CD4-positive, alpha-beta T cell (primary cell): ENCODE measurements around the gene PADI1. TPM values are rescaled to one million over a fixed set of nuclear protein-coding genes. Genes with fewer than 3 reads are reported as not detected.

ENCODE experiments used
- ATAC-seq: fragments of 200-7000 bp; cut with Tn5 transposase; one replicate; pipeline ENCODE4 v1.10.0; 2022; ENCODE audit warnings: mild to moderate bottlenecking; ENCODE audit not compliant: poor library complexity
- CTCF ChIA-PET: fragments of 350-600 bp; sonication (Branson Sonifier 250); formaldehyde crosslinking; loops from one replicate; lab custom pipeline; 2021; ENCODE audit warnings: antibody characterized with exemption, inconsistent platforms; lab: Charles Lee
- POLR2A ChIA-PET: fragments of 350-600 bp; sonication (Branson Sonifier 250); formaldehyde crosslinking; loops from one replicate; lab custom pipeline; 2021; ENCODE audit warnings: antibody characterized with exemption, inconsistent platforms; lab: Charles Lee
- DNase-seq, 14 experiments: peaks; one replicate each; pipeline ENCODE4 v3.0.0-alpha.2; 2013 to 2020; ENCODE audit warnings: mixed read lengths in 2 of 14
- H3K27ac ChIP-seq, 2 donors: one replicate each; pipeline versions ENCODE4 v1.5.1 to v1.7.0; 2013; ENCODE audit warnings: low read length in 2 of 2, low read depth in 1 of 2, mild to moderate bottlenecking in 1 of 2
- H3K27me3 ChIP-seq, 2 experiments: 1 replicate in 1 of 2; 2 replicates in 1 of 2; pipeline versions ENCODE4 v1.6.1 to v1.7.0; 2013; ENCODE audit warnings: low read length in 2 of 2, control low read depth in 1 of 2, mild to moderate bottlenecking in 1 of 2, moderate library complexity in 1 of 2; ENCODE audit not compliant: insufficient read depth in 2 of 2, control insufficient read depth in 1 of 2
- H3K36me3 ChIP-seq: one replicate; pipeline ENCODE4 v1.6.1; 2013; ENCODE audit warnings: low read length, control low read depth; ENCODE audit not compliant: insufficient read depth
- H3K4me1 ChIP-seq: one replicate; pipeline ENCODE4 v1.6.1; 2013; ENCODE audit warnings: low read length, control low read depth; ENCODE audit not compliant: insufficient read depth
- H3K4me3 ChIP-seq: one replicate; pipeline ENCODE4 v1.5.1; 2013; ENCODE audit warnings: mild to moderate bottlenecking, low read length, moderate library complexity
- H3K9me3 ChIP-seq, 2 experiments: 1 replicate in 1 of 2; 2 replicates in 1 of 2; pipeline versions ENCODE4 v1.6.1 to v1.7.0; 2013; ENCODE audit warnings: low read length in 2 of 2, mild to moderate bottlenecking in 2 of 2, control low read depth in 1 of 2, moderate library complexity in 1 of 2; ENCODE audit not compliant: control insufficient read depth in 1 of 2, insufficient read depth in 1 of 2
- H3K27ac Mint-ChIP-seq: one replicate; pipeline ENCODE4 v1.8.0; 2020; ENCODE audit warnings: mixed read lengths
- H3K27me3 Mint-ChIP-seq: one replicate; pipeline ENCODE4 v1.8.0; 2021; ENCODE audit warnings: mixed read lengths
- H3K36me3 Mint-ChIP-seq: one replicate; pipeline ENCODE4 v1.8.0; 2021; ENCODE audit warnings: low read depth, mixed read lengths
- H3K4me1 Mint-ChIP-seq: one replicate; pipeline ENCODE4 v1.8.0; 2021; ENCODE audit warnings: low read depth, mixed read lengths
- H3K4me3 Mint-ChIP-seq: one replicate; pipeline ENCODE4 v1.8.0; 2020; ENCODE audit warnings: mild to moderate bottlenecking, mixed read lengths
- H3K9me3 Mint-ChIP-seq: one replicate; pipeline ENCODE4 v1.8.0; 2020; ENCODE audit warnings: mixed read lengths
- CTCF ChIP-seq: fragments of 200-600 bp; IDR thresholded peaks from one replicate; pipeline ENCODE4 v1.8.0; 2022; ENCODE audit warnings: antibody characterized with exemption, mild to moderate bottlenecking
- intact Hi-C, 2 experiments: fragments of 100-400 bp; cut with DNase I in 1 of 2; cut with micrococcal nuclease in 1 of 2; formaldehyde crosslinking; loops; one replicate each; pipeline versions ENCODE4 v1.15.1 to v1.9.0; 2023 to 2025; cut with DNase I, micrococcal nuclease
- total RNA-seq, 174 experiments: library from RNA in 2 of 174; stranded (reverse) in 2 of 174; gene quantifications; one replicate each; pipeline ENCODE4 v1.2.3 and lab custom pipeline; 2021 to 2026

The PADI1 gene
- total RNA-seq, 2 experiments from 2014 or later, result not detected

DNA sequence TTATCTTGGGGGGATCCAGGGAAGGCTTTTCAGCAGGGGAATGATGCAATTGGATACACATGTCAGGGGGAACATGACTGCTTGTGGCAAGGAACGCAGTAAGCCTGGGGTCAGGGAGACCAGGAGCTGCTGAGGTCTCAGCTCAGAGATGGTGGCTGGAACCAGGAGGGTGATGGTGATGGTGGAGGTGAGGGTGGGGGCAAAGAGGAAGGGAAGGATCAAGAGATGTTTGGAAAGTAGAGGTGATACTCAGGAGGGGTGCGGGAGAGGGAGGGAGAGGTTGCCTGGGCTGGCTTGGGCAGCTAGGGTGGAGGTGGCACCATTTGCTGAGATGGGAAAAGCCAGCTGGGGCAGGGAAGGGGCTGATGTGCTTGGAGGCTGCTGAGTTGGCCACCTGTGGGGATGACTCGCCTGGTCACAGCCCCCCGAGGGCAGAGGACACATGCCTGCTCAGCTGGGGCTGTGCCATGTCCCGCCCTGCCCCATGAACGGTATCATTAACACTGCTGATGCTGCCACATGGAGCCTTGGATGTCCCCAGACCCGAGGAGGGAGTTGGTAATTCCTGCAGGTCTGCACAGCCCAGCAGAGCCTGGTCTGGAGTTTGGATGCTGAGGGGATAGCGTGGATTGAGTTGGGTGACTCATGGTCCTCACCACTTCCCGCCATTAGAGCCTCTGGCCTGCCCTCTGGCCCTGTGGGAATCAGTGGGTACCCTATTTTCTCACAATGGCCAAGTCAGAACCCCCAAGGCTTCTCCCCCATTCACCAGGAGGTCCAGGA lies 6.3 kb upstream of the PADI1 start:
- Mint-ChIP-seq H3K36me3 (no peaks in the 10 kb centered on the region), H3K27ac (no peak overlapping the region), H3K27me3 (no peaks in the 10 kb centered on the region), H3K4me1 (peaks cover 41% of the 10 kb centered on the region), H3K9me3 (no peaks in the 10 kb centered on the region), H3K4me3 (no peak overlapping the region)
- POLR2A ChIA-PET, result no interaction called here
- no peaks in the 10 kb centered on the region for H3K9me3 ChIP-seq
- no peak for ATAC-seq
- no peak for TF ChIP-seq CTCF
- DNase-seq, result peak in 1 of 14 experiments; percentile 20
- no peaks in the 10 kb centered on the region for H3K36me3 ChIP-seq
- CTCF ChIA-PET, result interaction anchor here (0.6 to 1.5 kb wide), 2 partner anchors 13 to 14 kb away, joined by 3 read pairs; no protein-coding TSS in a partner anchor
- no peak overlapping the region for H3K27ac ChIP-seq
- intact Hi-C loops, result no loop called here
- H3K4me1 ChIP-seq, result peaks cover 25% of the 10 kb centered on the region
- no peak overlapping the region for H3K4me3 ChIP-seq
- H3K27me3 ChIP-seq, result no peaks in the 10 kb centered on the region

- TF ChIP-seq CTCF, result no peak
- no peak overlapping the region for H3K4me3 ChIP-seq
- H3K9me3 Mint-ChIP-seq, result no peaks in the 10 kb centered on the region
- intact Hi-C loops, result no loop called here
- no peak overlapping the region for H3K4me3 Mint-ChIP-seq
- no peak overlapping the region for H3K27ac ChIP-seq
- H3K27me3 ChIP-seq, result no peaks in the 10 kb centered on the region
- DNase-seq (peak in 1 of 14 experiments; percentile 15), ATAC-seq (no peak)
- CTCF ChIA-PET, result interaction anchor here (0.6 to 1.5 kb wide), 2 partner anchors 13 kb away, joined by 3 read pairs; no protein-coding TSS in a partner anchor
- no peak overlapping the region for H3K27ac Mint-ChIP-seq
- H3K4me1 Mint-ChIP-seq, result peaks cover 49% of the 10 kb centered on the region
- no peaks in the 10 kb centered on the region for H3K36me3 Mint-ChIP-seq
- POLR2A ChIA-PET, result no interaction called here
- no peaks in the 10 kb centered on the region for H3K9me3 ChIP-seq
- H3K36me3 ChIP-seq, result no peaks in the 10 kb centered on the region
- H3K4me1 ChIP-seq, result peaks cover 25% of the 10 kb centered on the region
- H3K27me3 Mint-ChIP-seq, result peaks cover 2% of the 10 kb centered on the region
These were observed 5.5 kb upstream of the PADI1 start for GRCh38 chr1:17199267-17200044.

- H3K4me3 ChIP-seq, result no peak overlapping the region
- no peak overlapping the region for H3K4me3 Mint-ChIP-seq
- H3K27ac ChIP-seq, result no peak overlapping the region
- H3K9me3 Mint-ChIP-seq, result no peaks in the 10 kb centered on the region
- DNase-seq (no peak), ATAC-seq (no peak)
- H3K9me3 ChIP-seq, result peaks cover 0 to 3% of the 10 kb centered on the region in 2 experiments
- H3K4me1 Mint-ChIP-seq, result peaks cover 49% of the 10 kb centered on the region
- no peaks in the 10 kb centered on the region for H3K36me3 ChIP-seq
- H3K4me1 ChIP-seq, result peaks cover 25% of the 10 kb centered on the region
- H3K27ac Mint-ChIP-seq, result no peak overlapping the region
- H3K27me3 Mint-ChIP-seq, result peaks cover 7% of the 10 kb centered on the region
- H3K27me3 ChIP-seq, result no peaks in the 10 kb centered on the region
- CTCF ChIA-PET, result interaction anchor here (1.5 kb wide), 1 partner anchor 14 kb away, joined by 3 read pairs; no protein-coding TSS in a partner anchor
- no peaks in the 10 kb centered on the region for H3K36me3 Mint-ChIP-seq
- intact Hi-C loops, result no loop called here
- POLR2A ChIA-PET, result no interaction called here
- TF ChIP-seq CTCF, result no peak
These were observed 4.7 kb upstream of the PADI1 start for GRCh38 chr1:17200246-17200645.
